GM08714 (cell line): ENCODE data around the gene KCNB1.

Experiments
- H3K4me3 ChIP-seq: fragments of 200-500 bp; sonication (Bioruptor generic); 2 replicates; pipeline ENCODE4 v1.5.1; 2014; ENCODE audit warnings: mild to moderate bottlenecking, low read length, inconsistent platforms
- ZNF274 ChIP-seq: IDR thresholded peaks from 2 replicates; pipeline ENCODE4 v1.6.1; 2012; ENCODE audit warnings: mild to moderate bottlenecking, low read depth, low read length

Gene KCNB1

DNA sequence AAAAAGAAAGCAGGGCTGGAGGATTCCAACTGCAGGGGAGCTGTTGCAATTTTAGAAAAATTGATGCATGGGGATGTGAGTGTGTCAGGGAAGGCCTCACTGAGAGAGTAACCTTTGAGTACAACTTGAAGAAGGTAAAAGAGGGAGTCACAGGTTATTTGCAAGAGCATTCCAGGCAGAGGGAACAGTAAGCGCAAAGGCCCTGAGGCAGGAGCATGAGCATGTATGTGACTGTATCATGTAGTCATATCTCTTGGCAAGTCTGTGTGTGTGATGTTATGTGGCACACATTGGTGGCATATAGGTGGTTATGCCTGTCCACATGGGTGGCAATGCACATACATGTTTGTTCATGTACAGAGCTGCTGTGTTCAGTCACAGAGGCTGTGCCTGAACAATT is 133.4 kb downstream of the KCNB1 start:
- TF ChIP-seq ZNF274, result no peak
- H3K4me3 ChIP-seq, result no peak overlapping the region

- TF ChIP-seq ZNF274, result no peak
- no peak overlapping the region for H3K4me3 ChIP-seq
Observed at GRCh38 chr20:49348563-49348962, 133.9 kb downstream of the KCNB1 start.

- TF ChIP-seq ZNF274, result no peak
- H3K4me3 ChIP-seq, result no peak overlapping the region
Observed at GRCh38 chr20:49347156-49347555, 135.3 kb downstream of the KCNB1 start.

GRCh38 chr20:49346682-49347081 is 135.8 kb downstream of the KCNB1 start:
- TF ChIP-seq ZNF274, result no peak
- H3K4me3 ChIP-seq, result no peak overlapping the region

DNA sequence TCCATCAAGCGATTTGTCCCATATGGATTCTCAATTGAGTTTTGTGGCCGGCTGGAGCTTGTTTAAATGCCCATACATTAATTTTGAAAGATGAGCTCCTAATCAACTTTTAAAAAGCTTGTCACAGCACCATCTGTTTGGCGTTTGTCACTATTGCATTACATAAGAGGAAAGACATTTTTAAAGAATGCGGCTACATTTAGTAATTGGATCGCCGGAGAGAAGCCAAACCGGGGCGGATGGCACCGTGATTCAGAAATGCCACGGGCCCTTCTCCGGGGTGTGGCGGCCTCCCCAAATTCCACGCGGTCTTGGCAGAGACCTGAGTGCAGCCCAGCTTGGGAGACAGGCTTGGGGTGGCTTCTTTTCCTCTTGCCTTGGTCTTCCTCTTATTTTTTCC is 136.9 kb downstream of the KCNB1 start:
- no peak for TF ChIP-seq ZNF274
- no peak overlapping the region for H3K4me3 ChIP-seq

GRCh38 chr20:49344975-49345374 is 137.5 kb downstream of the KCNB1 start:
- no peak for TF ChIP-seq ZNF274
- H3K4me3 ChIP-seq, result no peak overlapping the region

DNA sequence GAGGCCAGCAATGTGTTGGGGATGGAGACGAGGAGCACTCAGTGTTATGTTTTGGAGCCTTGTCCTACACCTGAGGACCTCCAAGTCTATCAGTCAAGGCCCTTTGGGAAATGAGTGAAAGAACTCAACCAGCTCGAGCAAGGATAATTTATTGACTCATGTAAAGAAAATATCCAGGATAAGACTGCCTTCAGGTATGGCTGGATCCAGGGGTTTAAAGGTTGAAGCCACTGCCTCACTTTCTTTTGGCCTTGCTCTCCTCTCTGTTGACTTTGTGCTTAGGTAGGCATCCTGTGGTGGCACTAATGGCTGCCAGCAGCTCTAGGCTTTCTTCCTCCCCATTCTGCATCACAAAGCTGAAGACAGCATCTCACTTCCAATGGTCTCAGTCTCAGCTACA is 138.3 kb downstream of the KCNB1 start:
- no peak overlapping the region for H3K4me3 ChIP-seq
- no peak for TF ChIP-seq ZNF274

DNA sequence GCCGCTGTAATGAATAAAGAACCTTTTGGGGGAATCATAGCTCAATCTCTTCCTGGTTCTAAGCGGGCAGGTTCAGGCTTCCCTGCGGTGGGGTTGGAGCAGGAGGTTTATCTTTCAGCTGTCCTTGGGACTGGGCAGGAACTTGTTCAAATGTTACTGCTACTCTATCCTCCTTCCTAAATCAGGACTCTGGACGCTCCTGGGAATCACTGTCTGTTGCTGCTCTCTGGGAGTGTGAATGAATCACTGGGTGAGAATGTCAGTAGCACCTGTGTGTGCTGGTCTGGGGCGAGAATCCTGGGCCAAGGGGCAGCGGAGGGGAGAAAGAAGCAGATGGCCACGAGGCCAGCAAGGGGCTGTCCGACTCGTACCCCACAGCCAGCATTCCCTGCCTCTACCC is 139.2 kb downstream of the KCNB1 start:
- TF ChIP-seq ZNF274, result no peak
- H3K4me3 ChIP-seq, result no peak overlapping the region

GRCh38 chr20:49340161-49340966 is 142.1 kb downstream of the KCNB1 start:
- TF ChIP-seq ZNF274, result no peak
- H3K4me3 ChIP-seq, result no peak overlapping the region

- no peak overlapping the region for H3K4me3 ChIP-seq
- TF ChIP-seq ZNF274, result no peak
Observed at GRCh38 chr20:49339123-49339522, 143.3 kb downstream of the KCNB1 start.

DNA sequence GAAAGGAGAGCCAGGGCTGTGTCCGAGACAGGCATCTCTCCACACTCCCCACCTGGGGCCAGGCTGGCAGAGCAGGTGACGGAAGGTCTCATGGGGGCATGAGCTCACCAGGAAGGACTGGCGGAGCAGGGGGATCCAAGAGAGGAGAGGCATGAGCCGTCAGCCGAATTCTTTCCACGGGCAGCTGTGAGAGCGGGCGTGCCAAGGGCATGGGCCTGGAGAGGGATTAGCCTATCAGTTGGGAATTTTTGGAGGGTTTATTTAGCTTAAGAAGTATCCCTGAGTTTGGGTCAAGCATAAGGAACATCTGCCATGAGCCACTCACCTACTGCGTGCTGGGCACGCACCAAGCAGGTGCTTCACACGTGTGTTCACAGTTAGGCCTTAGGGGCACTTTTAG is 144.4 kb downstream of the KCNB1 start:
- no peak overlapping the region for H3K4me3 ChIP-seq
- TF ChIP-seq ZNF274, result no peak

GRCh38 chr20:49337357-49337756 is 145.1 kb downstream of the KCNB1 start:
- no peak overlapping the region for H3K4me3 ChIP-seq
- TF ChIP-seq ZNF274, result no peak

GRCh38 chr20:49336786-49337185 is 145.7 kb downstream of the KCNB1 start:
- no peak for TF ChIP-seq ZNF274

GRCh38 chr20:49335476-49335875 is 147.0 kb downstream of the KCNB1 start:
- no peak for TF ChIP-seq ZNF274
- H3K4me3 ChIP-seq, result no peak overlapping the region

More at GRCh38 chr20:49336786-49337185, 145.7 kb downstream of the KCNB1 start:
- H3K4me3 ChIP-seq, result no peak overlapping the region

DNA sequence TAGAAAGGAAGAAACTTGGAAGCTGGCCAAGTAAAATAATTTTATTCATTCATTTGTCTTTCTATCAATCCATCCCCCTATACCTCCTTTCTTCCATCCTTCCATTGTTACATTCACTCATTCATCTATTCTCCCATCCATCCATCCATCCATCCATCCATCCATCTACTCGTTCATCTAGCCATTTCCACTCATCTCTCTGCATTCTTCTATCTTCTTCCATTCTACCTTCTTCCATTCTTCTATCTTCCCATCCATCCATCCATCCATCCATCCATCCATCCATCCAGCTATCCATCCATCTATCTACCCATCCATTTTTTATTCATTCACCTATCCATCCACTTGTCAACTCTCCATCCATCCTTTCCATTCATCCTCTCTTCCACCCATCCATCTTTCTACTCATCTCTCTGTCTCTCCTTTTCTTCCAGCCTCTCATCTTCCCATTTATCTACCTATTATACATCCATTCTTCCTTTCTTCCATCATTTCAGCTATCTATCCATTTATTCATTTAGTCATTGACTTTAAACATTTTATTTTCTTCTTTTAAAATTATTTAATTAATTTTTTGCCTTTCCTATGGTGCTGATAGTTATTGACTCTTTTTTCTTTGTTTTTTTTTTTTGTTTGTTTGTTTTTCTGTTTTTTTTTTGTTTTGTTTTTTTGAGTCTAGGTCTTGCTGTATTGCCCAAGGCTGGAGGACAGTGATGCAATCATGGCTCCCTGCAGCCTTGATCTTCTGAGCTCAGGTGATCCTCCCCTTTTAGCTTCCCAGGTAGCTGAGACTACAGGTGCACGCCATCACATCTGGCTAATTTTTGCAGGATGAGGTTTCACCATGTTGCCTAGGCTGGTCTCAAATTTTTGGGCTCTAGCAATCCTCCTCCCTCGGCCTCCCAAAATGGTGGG is 151.5 kb downstream of the KCNB1 start:
- no peak overlapping the region for H3K4me3 ChIP-seq
- no peak for TF ChIP-seq ZNF274
